ENCODE measurements around the gene AGER. TPM values are rescaled to one million over a fixed set of nuclear protein-coding genes. Genes with fewer than 3 reads are reported as not detected.

Gene AGER
- total RNA-seq, result 0.92 TPM

GRCh38 chr6:32184084-32184640, at the start of gene AGER:
TSS of gene AGER (minus strand) at chr6:32184253. CDS start at chr6:32184222, 31 bp downstream.

GRCh38 chr6:32223258-32224235, 39.5 kb upstream of the AGER start, which contains the start of gene NOTCH4:
TSS of gene NOTCH4 (minus strand) at chr6:32224067. CDS start at chr6:32223928, 139 bp downstream.

GRCh38 chr6:32192608-32193039, 8.6 kb upstream of the AGER start, which contains the start of gene GPSM3:
TSS of gene GPSM3 (minus strand) at chr6:32192643. CDS start at chr6:32192513, 130 bp downstream.

GRCh38 chr6:32190054-32190851, 6.2 kb upstream of the AGER start, which contains the start of gene PBX2:
TSS of gene PBX2 (minus strand) at chr6:32190202. CDS start at chr6:32189915, 287 bp downstream.

GRCh38 chr6:32177788-32178546, 6.1 kb downstream of the AGER start, which contains the start of gene RNF5:
TSS of gene RNF5 (plus strand) at chr6:32178405. CDS start at chr6:32178512, 107 bp downstream.

GRCh38 chr6:32175711-32176475, 8.2 kb downstream of the AGER start, which contains the start of gene AGPAT1:
TSS of gene AGPAT1 (minus strand) at chr6:32176084. CDS start at chr6:32171496, 4,588 bp downstream.

GRCh38 chr6:32164295-32164694, 19.8 kb downstream of the AGER start, which contains the start of gene EGFL8:
TSS of gene EGFL8 (plus strand) at chr6:32164595. CDS start at chr6:32166166, 1,571 bp downstream.

GRCh38 chr6:32153564-32154513, 30.2 kb downstream of the AGER start, which contains the start of gene PPT2:
TSS of gene PPT2 (plus strand) at chr6:32154141. CDS start at chr6:32154595, 454 bp downstream.

GRCh38 chr6:32151863-32152768, 31.9 kb downstream of the AGER start, which contains the start of gene PRRT1:
TSS of gene PRRT1 (minus strand) at chr6:32151939. CDS start at chr6:32151827, 112 bp downstream.

Small RNA genes lying within 50 kb of the gene (small RNA-seq; reads per million reads assigned to genes)
- gene AL662884.1 (not detected), gene MIR6833 (not detected)

Other genes starting within 250 kb of the AGER start
- gene CFB, start 238.2 kb downstream of the AGER start, total RNA-seq, result 3.2 TPM
- gene NELFE, start 225.3 kb downstream of the AGER start, total RNA-seq, result 47.5 TPM
- gene SKIC2, start 225.1 kb downstream of the AGER start, total RNA-seq, result 33.0 TPM
- gene DXO, start 212.1 kb downstream of the AGER start, total RNA-seq, result 8.5 TPM
- 45.9 TPM for gene C4A, start 202.2 kb downstream of the AGER start, total RNA-seq
- 47.7 TPM for gene C4B, start 169.5 kb downstream of the AGER start, total RNA-seq
- gene CYP21A2, start 145.8 kb downstream of the AGER start, total RNA-seq, result 0.23 TPM
- 6.0 TPM for gene TNXB, start 74.9 kb downstream of the AGER start, total RNA-seq
- 19.8 TPM for gene ATF6B, start 56.0 kb downstream of the AGER start, total RNA-seq
- gene FKBPL, start 54.0 kb downstream of the AGER start, total RNA-seq, result 5.8 TPM
- 0.69 TPM for gene PRRT1, start 32.3 kb downstream of the AGER start, total RNA-seq
- gene PPT2, start 30.1 kb downstream of the AGER start, total RNA-seq, result 15.0 TPM
- 7.8 TPM for gene EGFL8, start 19.7 kb downstream of the AGER start, total RNA-seq
- gene AGPAT1, start 8.2 kb downstream of the AGER start, total RNA-seq, result 28.1 TPM
- gene RNF5, start 5.8 kb downstream of the AGER start, total RNA-seq, result 62.1 TPM
- gene PBX2, start 5.9 kb upstream of the AGER start, total RNA-seq, result 29.5 TPM
- gene GPSM3, start 8.4 kb upstream of the AGER start, total RNA-seq, result 1.4 TPM
- gene NOTCH4, start 39.8 kb upstream of the AGER start, total RNA-seq, result 8.8 TPM
- not detected for gene TSBP1, start 187.7 kb upstream of the AGER start, total RNA-seq
- gene BTNL2, start 222.9 kb upstream of the AGER start, total RNA-seq, result not detected